GM12865 (cell line): ENCODE measurements around the gene MCC.

Experiments used
- DNase-seq: peaks from one replicate; pipeline ENCODE4 v3.0.0; 2010; ENCODE audit warnings: low read depth
- H3K4me3 ChIP-seq: 2 replicates; pipeline ENCODE4 v1.5.1; 2011; ENCODE audit warnings: mild to moderate bottlenecking, low read depth, low read length, control low read depth
- CTCF ChIP-seq: IDR thresholded peaks from 2 replicates; pipeline ENCODE4 v1.5.1; 2011; ENCODE audit warnings: low read length, control low read depth, low read depth, inconsistent platforms; ENCODE audit not compliant: insufficient read depth; ENCODE audit errors: missing control alignments

MCC gene

GRCh38 chr5:113520899-113521298 is 32.6 kb upstream of the MCC start:
- no peak for DNase-seq
- no peak overlapping the region for H3K4me3 ChIP-seq
- no peak for TF ChIP-seq CTCF

- no peak for TF ChIP-seq CTCF
- peak; percentile 70 for DNase-seq
- no peak overlapping the region for H3K4me3 ChIP-seq
Measured at GRCh38 chr5:113520429-113520828, 32.2 kb upstream of the MCC start.

- no peak for TF ChIP-seq CTCF
- DNase-seq = no peak
Measured at GRCh38 chr5:113519412-113519811, 31.2 kb upstream of the MCC start.

GRCh38 chr5:113518884-113519283 is 30.6 kb upstream of the MCC start:
- no peak for TF ChIP-seq CTCF
- H3K4me3 ChIP-seq = no peak overlapping the region
- no peak for DNase-seq

More at GRCh38 chr5:113519412-113519811, 31.2 kb upstream of the MCC start:
- no peak overlapping the region for H3K4me3 ChIP-seq

- peak overlapping the region; percentile 74 for H3K4me3 ChIP-seq
- TF ChIP-seq CTCF = no peak
- peak; percentile 17 for DNase-seq
Measured at GRCh38 chr5:113514289-113514635, 26.0 kb upstream of the MCC start.

GRCh38 chr5:113513384-113514288 is 25.4 kb upstream of the MCC start, which contains the start of gene YTHDC2:
TSS of gene YTHDC2 (plus strand) at chr5:113513694. CDS start at chr5:113513896, 202 bp downstream.
- peak; percentile 89 for DNase-seq
- TF ChIP-seq CTCF = peak; percentile 15
- H3K4me3 ChIP-seq = peak within 1 kb of the TSS; percentile 74

GRCh38 chr5:113512341-113512740 is 24.1 kb upstream of the MCC start:
- no peak overlapping the region for H3K4me3 ChIP-seq
- no peak for DNase-seq
- no peak for TF ChIP-seq CTCF
